Measurements from ENCODE around the gene CYB561.

The CYB561 gene

DNA sequence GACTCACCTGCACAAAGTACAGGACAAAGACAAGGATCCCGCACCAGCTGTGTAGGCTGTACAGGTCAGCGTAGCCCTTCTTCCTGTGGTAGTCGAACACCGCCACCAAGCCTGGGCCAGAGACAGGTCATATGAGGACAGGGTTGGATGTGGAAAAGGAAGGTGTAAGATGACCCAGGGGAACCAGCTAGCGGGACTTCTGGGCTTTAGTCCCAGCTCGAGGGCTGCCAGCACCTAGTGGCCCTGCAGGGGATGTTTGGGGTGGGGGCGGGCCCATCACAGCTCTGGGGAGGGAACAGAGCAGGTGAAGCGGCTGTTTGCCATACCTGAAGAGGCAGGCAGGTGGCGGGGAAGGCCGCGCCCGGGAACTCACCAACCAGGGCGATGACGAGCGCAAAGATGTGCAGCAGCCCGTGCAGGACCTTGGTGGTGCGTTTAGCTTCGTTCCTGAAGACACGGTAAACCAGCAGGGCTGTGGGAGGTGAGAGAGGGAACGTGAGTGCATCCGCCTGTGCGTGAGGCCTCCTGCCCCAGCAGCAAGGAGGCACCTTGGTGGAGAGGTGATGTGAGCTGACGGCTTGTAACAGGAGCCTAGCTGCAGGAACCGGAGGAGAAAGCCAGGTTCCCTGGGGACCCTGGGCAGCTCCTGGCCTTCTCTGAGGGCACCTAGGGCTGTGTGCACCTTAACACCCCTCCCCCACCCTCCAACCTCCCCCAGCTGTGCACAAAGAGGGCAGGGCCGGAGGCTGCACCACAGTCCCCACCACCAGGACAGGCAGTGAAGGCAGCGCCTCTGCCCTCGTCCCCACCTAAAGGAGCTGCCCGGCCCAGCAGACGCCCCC is 10.2 kb downstream of the CYB561 start:
- Histone ChIP-seq H3K9ac (ENCODE audit: low read depth in 1 of 2, low read length in 2 of 2) (peak overlapping the region in 1 of 2 donors; percentile 38), H3K36me3 (ENCODE audit: control insufficient read depth in 1 of 2, insufficient read depth in 2 of 2, low read length in 2 of 2) (peaks cover 0 to 10% of the 10 kb centered on the region in 2 donors), H3K4me1 (ENCODE audit: control insufficient read depth in 1 of 2, insufficient read depth in 2 of 2, low read length in 2 of 2) (peaks cover 68 to 83% of the 10 kb centered on the region in 2 donors), H3K4me3 (ENCODE audit: low read depth in 1 of 2, low read length in 2 of 2) (peak overlapping the region in 1 of 2 donors; percentile 13), H3K27ac (ENCODE audit: low read depth, low read length) (peak overlapping the region; percentile 55), H3K27me3 (ENCODE audit: control insufficient read depth in 1 of 2, insufficient read depth in 2 of 2, low read length in 2 of 2) (no peaks in the 10 kb centered on the region), H3K9me3 (ENCODE audit: control insufficient read depth in 1 of 2, low read length in 2 of 2) (no peaks in the 10 kb centered on the region)

DNA sequence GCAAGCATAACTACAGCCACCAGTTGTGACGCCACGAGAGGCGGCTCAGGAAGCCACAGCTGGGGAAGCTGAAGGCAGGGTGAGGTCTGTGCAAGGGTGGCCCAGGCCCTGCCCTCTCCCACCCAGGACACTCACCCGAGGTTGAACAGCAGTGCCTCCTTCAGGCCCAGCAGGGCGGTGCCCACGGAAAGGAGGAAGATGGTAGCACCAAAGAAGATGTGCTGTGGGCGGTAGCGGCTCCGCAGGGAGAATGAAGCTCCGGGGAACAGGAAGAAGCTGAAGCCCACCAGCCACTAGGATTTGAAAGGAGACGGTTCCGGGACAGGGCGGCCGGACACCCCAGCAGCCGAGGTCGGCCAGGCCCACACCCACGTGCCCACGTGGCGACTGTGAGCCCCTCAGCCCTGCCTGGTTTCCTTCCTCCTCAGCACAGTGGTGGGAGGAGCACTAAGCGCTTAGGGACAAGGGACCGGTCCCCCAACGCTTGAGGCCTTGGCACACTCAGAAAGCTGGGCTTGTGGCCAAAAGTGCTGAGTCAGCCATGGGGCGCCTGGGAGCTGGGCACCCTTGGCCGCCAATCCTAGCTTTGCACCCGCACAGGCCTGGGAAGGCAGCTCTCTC is 11.0 kb downstream of the CYB561 start:
- peaks cover 64 to 78% of the 10 kb centered on the region in 2 donors for H3K4me1 ChIP-seq (ENCODE audit: control insufficient read depth in 1 of 2, insufficient read depth in 2 of 2, low read length in 2 of 2)
- H3K36me3 ChIP-seq (ENCODE audit: control insufficient read depth in 1 of 2, insufficient read depth in 2 of 2, low read length in 2 of 2) = peaks cover 0 to 10% of the 10 kb centered on the region in 2 donors
- peak overlapping the region in 1 of 2 donors; percentile 54 for H3K9ac ChIP-seq (ENCODE audit: low read depth in 1 of 2, low read length in 2 of 2)
- H3K27ac ChIP-seq (ENCODE audit: low read depth, low read length) = peak overlapping the region; percentile 51
- no peaks in the 10 kb centered on the region for H3K9me3 ChIP-seq (ENCODE audit: control insufficient read depth in 1 of 2, low read length in 2 of 2)
- H3K27me3 ChIP-seq (ENCODE audit: control insufficient read depth in 1 of 2, insufficient read depth in 2 of 2, low read length in 2 of 2) = no peaks in the 10 kb centered on the region
- H3K4me3 ChIP-seq (ENCODE audit: low read depth in 1 of 2, low read length in 2 of 2) = peak overlapping the region in 1 of 2 donors; percentile 13

GRCh38 chr17:63433746-63434591 is 12.1 kb downstream of the CYB561 start:
- peak overlapping the region in 1 of 2 donors; percentile 29 for H3K4me3 ChIP-seq (ENCODE audit: low read depth in 1 of 2, low read length in 2 of 2)
- H3K27ac ChIP-seq (ENCODE audit: low read depth, low read length) = no peak overlapping the region
- H3K4me1 ChIP-seq (ENCODE audit: control insufficient read depth in 1 of 2, insufficient read depth in 2 of 2, low read length in 2 of 2) = peaks cover 58 to 69% of the 10 kb centered on the region in 2 donors
- peak overlapping the region in 1 of 2 donors; percentile 11 for H3K9ac ChIP-seq (ENCODE audit: low read depth in 1 of 2, low read length in 2 of 2)
- no peaks in the 10 kb centered on the region for H3K27me3 ChIP-seq (ENCODE audit: control insufficient read depth in 1 of 2, insufficient read depth in 2 of 2, low read length in 2 of 2)
- H3K9me3 ChIP-seq (ENCODE audit: control insufficient read depth in 1 of 2, low read length in 2 of 2) = no peaks in the 10 kb centered on the region
- H3K36me3 ChIP-seq (ENCODE audit: control insufficient read depth in 1 of 2, insufficient read depth in 2 of 2, low read length in 2 of 2) = peaks cover 0 to 10% of the 10 kb centered on the region in 2 donors

DNA sequence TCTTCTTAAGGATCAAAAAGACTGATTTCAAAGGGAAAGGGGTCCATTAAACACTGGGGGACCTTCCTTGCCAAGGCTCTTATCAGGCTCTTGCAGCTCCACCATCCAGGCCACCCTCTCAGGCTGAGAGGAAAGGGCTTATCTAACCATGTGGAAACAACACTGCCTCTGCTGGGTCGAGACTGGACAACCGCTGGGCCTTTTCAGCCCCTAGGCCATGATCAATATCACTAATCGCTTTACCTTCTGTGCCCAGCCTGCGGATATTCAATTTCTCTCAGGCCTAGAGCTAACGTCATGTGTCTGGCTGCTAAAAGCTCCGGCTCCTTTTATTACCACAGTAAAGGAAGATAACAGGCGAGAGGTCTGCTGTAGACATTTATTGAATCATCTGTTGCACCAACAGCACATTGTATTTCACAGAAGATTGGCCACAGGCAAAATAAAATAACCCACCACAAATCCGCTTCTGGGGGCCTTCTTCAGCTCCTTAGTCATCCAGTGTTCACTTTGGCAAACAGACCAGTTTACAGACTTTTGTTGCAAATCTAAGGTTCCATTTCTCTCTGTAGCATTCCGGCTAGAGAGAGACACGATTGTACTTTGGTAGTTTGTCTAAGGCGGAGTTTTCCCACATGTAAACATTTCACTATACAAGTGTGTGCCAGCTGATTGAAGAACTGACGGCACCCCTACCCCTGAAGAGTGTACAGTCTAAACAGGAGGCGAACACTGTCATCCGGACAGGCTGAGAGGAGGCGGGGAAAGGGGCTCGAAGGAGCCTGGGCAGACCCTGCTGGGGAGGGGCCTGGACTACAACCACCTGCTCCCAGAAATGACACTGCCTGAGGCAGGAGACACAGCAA is 13.9 kb downstream of the CYB561 start:
- peaks cover 0 to 10% of the 10 kb centered on the region in 2 donors for H3K36me3 ChIP-seq (ENCODE audit: control insufficient read depth in 1 of 2, insufficient read depth in 2 of 2, low read length in 2 of 2)
- H3K27ac ChIP-seq (ENCODE audit: low read depth, low read length) = peak overlapping the region; percentile 57
- H3K4me3 ChIP-seq (ENCODE audit: low read depth in 1 of 2, low read length in 2 of 2) = peak overlapping the region; percentile 10 to 30
- H3K9ac ChIP-seq (ENCODE audit: low read depth in 1 of 2, low read length in 2 of 2) = peak overlapping the region; percentile 33 to 45
- peaks cover 58 to 60% of the 10 kb centered on the region in 2 donors for H3K4me1 ChIP-seq (ENCODE audit: control insufficient read depth in 1 of 2, insufficient read depth in 2 of 2, low read length in 2 of 2)
- no peaks in the 10 kb centered on the region for H3K27me3 ChIP-seq (ENCODE audit: control insufficient read depth in 1 of 2, insufficient read depth in 2 of 2, low read length in 2 of 2)
- no peaks in the 10 kb centered on the region for H3K9me3 ChIP-seq (ENCODE audit: control insufficient read depth in 1 of 2, low read length in 2 of 2)

DNA sequence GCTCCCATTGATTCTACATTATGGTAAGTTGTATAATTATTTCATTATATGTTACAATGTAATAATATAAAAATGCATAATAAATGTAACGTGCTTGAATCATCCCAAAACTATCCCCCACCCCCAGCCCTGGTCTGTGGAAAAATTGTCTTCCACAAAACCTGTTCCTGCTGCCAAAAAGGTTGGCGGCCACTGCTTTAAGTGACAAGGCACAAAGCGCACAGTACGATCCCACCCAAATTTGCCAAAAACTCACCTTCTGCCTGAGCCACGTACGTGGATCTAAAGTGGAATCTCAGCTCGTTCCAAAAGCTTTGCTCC is 14.5 kb downstream of the CYB561 start:
- Histone ChIP-seq H3K4me1 (ENCODE audit: control insufficient read depth in 1 of 2, insufficient read depth in 2 of 2, low read length in 2 of 2) (peaks cover 52 to 54% of the 10 kb centered on the region in 2 donors), H3K27ac (ENCODE audit: low read depth, low read length) (no peak overlapping the region), H3K36me3 (ENCODE audit: control insufficient read depth in 1 of 2, insufficient read depth in 2 of 2, low read length in 2 of 2) (peaks cover 0 to 10% of the 10 kb centered on the region in 2 donors), H3K4me3 (ENCODE audit: low read depth in 1 of 2, low read length in 2 of 2) (peak overlapping the region; percentile 10 to 30), H3K9ac (ENCODE audit: low read depth in 1 of 2, low read length in 2 of 2) (peak overlapping the region; percentile 19 to 45), H3K9me3 (ENCODE audit: control insufficient read depth in 1 of 2, low read length in 2 of 2) (no peaks in the 10 kb centered on the region), H3K27me3 (ENCODE audit: control insufficient read depth in 1 of 2, insufficient read depth in 2 of 2, low read length in 2 of 2) (no peaks in the 10 kb centered on the region)

GRCh38 chr17:63430223-63430622 is 15.9 kb downstream of the CYB561 start:
- Histone ChIP-seq H3K36me3 (ENCODE audit: control insufficient read depth in 1 of 2, insufficient read depth in 2 of 2, low read length in 2 of 2) (peaks cover 0 to 4% of the 10 kb centered on the region in 2 donors), H3K9ac (ENCODE audit: low read depth in 1 of 2, low read length in 2 of 2) (no peak overlapping the region), H3K9me3 (ENCODE audit: control insufficient read depth in 1 of 2, low read length in 2 of 2) (no peaks in the 10 kb centered on the region), H3K27ac (ENCODE audit: low read depth, low read length) (no peak overlapping the region), H3K4me3 (ENCODE audit: low read depth in 1 of 2, low read length in 2 of 2) (no peak overlapping the region), H3K27me3 (ENCODE audit: control insufficient read depth in 1 of 2, insufficient read depth in 2 of 2, low read length in 2 of 2) (no peaks in the 10 kb centered on the region), H3K4me1 (ENCODE audit: control insufficient read depth in 1 of 2, insufficient read depth in 2 of 2, low read length in 2 of 2) (peaks cover 39 to 44% of the 10 kb centered on the region in 2 donors)

DNA sequence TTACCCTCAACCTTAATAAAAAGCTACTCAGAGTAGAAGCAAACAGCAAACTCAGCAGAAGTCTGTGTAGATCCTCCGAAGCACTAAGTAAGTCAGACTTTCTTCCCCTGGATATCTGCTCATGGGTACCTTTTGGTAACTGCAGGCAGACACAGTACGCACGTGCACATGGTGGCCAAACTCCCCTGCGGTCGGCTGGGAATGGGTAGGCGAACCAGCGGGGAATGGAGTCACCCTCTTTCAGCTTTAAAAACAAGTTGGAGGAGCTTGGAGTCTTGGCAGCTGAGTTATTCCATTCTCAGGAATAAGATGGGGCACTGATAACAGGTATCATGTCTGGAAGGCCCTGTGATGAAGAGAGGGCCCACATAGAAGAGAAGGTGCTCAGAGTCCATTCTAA is 16.3 kb downstream of the CYB561 start:
- Histone ChIP-seq H3K4me1 (ENCODE audit: control insufficient read depth in 1 of 2, insufficient read depth in 2 of 2, low read length in 2 of 2) (peaks cover 34 to 39% of the 10 kb centered on the region in 2 donors), H3K27ac (ENCODE audit: low read depth, low read length) (no peak overlapping the region), H3K9ac (ENCODE audit: low read depth in 1 of 2, low read length in 2 of 2) (no peak overlapping the region), H3K27me3 (ENCODE audit: control insufficient read depth in 1 of 2, insufficient read depth in 2 of 2, low read length in 2 of 2) (no peaks in the 10 kb centered on the region), H3K9me3 (ENCODE audit: control insufficient read depth in 1 of 2, low read length in 2 of 2) (no peaks in the 10 kb centered on the region), H3K4me3 (ENCODE audit: low read depth in 1 of 2, low read length in 2 of 2) (no peak overlapping the region), H3K36me3 (ENCODE audit: control insufficient read depth in 1 of 2, insufficient read depth in 2 of 2, low read length in 2 of 2) (peaks cover 0 to 2% of the 10 kb centered on the region in 2 donors)

DNA sequence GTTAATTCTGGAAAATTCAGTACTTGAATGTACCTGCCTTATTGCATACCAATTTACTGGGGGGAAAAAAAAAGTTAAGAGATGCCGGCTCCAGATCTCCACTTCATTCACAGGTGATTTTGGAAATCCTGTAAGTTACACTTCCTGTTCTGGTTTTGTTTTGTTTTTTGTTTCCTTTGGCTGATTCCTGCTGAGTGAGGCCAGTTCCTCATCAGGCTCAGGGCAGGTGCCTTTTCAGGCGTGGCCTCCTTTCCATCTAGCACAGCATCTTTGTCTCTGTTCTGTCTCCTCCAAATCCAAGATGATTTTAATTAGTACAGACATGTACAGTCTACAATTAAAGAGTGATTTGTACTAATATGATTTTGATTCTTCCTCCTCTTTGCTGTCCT is 19.2 kb downstream of the CYB561 start:
- Histone ChIP-seq H3K9ac (ENCODE audit: low read depth in 1 of 2, low read length in 2 of 2) (no peak overlapping the region), H3K4me1 (ENCODE audit: control insufficient read depth in 1 of 2, insufficient read depth in 2 of 2, low read length in 2 of 2) (peaks cover 8 to 14% of the 10 kb centered on the region in 2 donors), H3K27ac (ENCODE audit: low read depth, low read length) (no peak overlapping the region), H3K9me3 (ENCODE audit: control insufficient read depth in 1 of 2, low read length in 2 of 2) (no peaks in the 10 kb centered on the region), H3K4me3 (ENCODE audit: low read depth in 1 of 2, low read length in 2 of 2) (no peak overlapping the region), H3K27me3 (ENCODE audit: control insufficient read depth in 1 of 2, insufficient read depth in 2 of 2, low read length in 2 of 2) (no peaks in the 10 kb centered on the region), H3K36me3 (ENCODE audit: control insufficient read depth in 1 of 2, insufficient read depth in 2 of 2, low read length in 2 of 2) (no peaks in the 10 kb centered on the region)

DNA sequence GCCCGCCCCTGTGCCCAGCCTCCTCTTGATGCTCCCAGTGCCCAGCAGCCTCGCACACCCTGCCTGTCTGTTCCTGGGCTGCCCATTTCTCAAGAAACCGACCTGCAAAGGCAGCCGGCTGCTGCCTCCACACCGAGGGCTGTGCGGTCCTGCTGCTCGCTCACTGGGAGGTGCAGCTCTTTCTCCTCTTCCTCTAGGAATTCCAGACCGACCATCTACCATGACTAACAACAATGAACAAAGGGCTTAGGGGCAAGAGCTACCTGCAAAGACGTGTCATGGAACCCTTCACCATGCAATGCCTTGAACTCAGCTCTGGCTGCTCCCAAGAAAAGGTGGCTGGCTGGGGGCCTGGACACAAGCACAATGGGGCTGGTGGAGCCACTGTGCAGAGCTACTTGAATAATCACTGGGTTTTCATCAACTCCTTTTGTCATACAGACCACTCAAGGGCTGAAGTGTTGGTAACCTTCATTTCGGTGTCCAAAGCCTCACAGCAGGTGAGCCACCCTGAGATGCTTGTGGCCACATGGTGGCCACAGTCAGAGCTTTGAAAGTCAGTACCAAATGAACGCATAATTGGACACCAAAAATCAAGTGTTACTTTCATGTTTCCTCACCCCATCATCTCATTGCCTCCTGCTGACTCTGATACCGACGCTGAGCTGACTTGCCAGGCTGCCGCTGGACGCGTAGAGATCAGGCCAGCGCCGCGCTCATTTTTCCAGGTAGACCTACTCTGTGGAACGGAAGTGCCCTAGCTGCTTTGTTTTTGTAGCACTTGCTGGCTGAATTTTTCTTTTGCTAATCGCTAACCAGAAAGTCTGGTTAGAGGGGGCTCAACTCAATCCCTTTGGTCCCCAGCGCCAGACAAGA is 19.8 kb downstream of the CYB561 start:
- H3K27me3 ChIP-seq (ENCODE audit: control insufficient read depth in 1 of 2, insufficient read depth in 2 of 2, low read length in 2 of 2) = no peaks in the 10 kb centered on the region
- H3K4me1 ChIP-seq (ENCODE audit: control insufficient read depth in 1 of 2, insufficient read depth in 2 of 2, low read length in 2 of 2) = peaks cover 3 to 8% of the 10 kb centered on the region in 2 donors
- H3K36me3 ChIP-seq (ENCODE audit: control insufficient read depth in 1 of 2, insufficient read depth in 2 of 2, low read length in 2 of 2) = no peaks in the 10 kb centered on the region
- H3K9ac ChIP-seq (ENCODE audit: low read depth in 1 of 2, low read length in 2 of 2) = no peak overlapping the region
- no peaks in the 10 kb centered on the region for H3K9me3 ChIP-seq (ENCODE audit: control insufficient read depth in 1 of 2, low read length in 2 of 2)
- H3K4me3 ChIP-seq (ENCODE audit: low read depth in 1 of 2, low read length in 2 of 2) = no peak overlapping the region
- no peak overlapping the region for H3K27ac ChIP-seq (ENCODE audit: low read depth, low read length)

Data from duodenal mucosa (tissue), 2 donors.